H1 (cell line): ENCODE results near the gene SSTR3. TPM values are rescaled to one million over a fixed set of nuclear protein-coding genes. Genes with fewer than 3 reads are reported as not detected.

Source experiments
- CTCF ChIA-PET: fragments of 300-600 bp; sonication (Branson Sonifier 250); formaldehyde crosslinking; loops from one replicate; lab custom pipeline; 2021; ENCODE audit not compliant: partially characterized antibody; lab: Charles Lee
- POLR2A ChIA-PET: fragments of 300-600 bp; sonication (Branson Sonifier 250); formaldehyde crosslinking; loops from one replicate; lab custom pipeline; 2021; ENCODE audit warnings: inconsistent platforms; ENCODE audit not compliant: partially characterized antibody; lab: Charles Lee
- DNase-seq, 2 experiments: peaks; one replicate each; pipeline versions ENCODE4 v3.0.0 to v3.0.0-alpha.2; 2010 to 2022; ENCODE audit warnings: low spot score in 2 of 2, low read depth in 1 of 2, mixed read lengths in 1 of 2
- FAIRE-seq: peaks from 2 replicates; lab custom pipeline; 2011; peaks lifted over from hg19 to GRCh38; lab: Jason Lieb, UNC
- H2AFZ ChIP-seq: 2 replicates; pipeline ENCODE4 v1.8.1; 2012; ENCODE audit warnings: low read length, inconsistent platforms
- H2AK5ac ChIP-seq: 2 replicates; pipeline ENCODE4 v1.6.1; 2013; ENCODE audit warnings: low read depth, low read length
- H2BK120ac ChIP-seq: replicated peaks from 2 replicates; pipeline ENCODE3; 2013; ENCODE audit warnings: low read depth, low read length, inconsistent platforms
- H2BK12ac ChIP-seq: 2 replicates; pipeline ENCODE4 v1.6.1; 2013; ENCODE audit warnings: low read depth, low read length
- H2BK15ac ChIP-seq: 2 replicates; pipeline ENCODE4 v1.6.1; 2013; ENCODE audit warnings: low read length
- H2BK20ac ChIP-seq: 2 replicates; pipeline ENCODE4 v1.6.1; 2013; ENCODE audit warnings: low read length
- H2BK5ac ChIP-seq: 2 replicates; pipeline ENCODE4 v1.6.1; 2013; ENCODE audit warnings: low read depth, low read length
- H3K14ac ChIP-seq: 2 replicates; pipeline ENCODE4 v1.6.1; 2013; ENCODE audit warnings: inconsistent platforms; ENCODE audit not compliant: insufficient read length
- H3K18ac ChIP-seq: 2 replicates; pipeline ENCODE4 v1.6.1; 2013; ENCODE audit warnings: low read length; ENCODE audit errors: extremely low read depth
- H3K23ac ChIP-seq: 2 replicates; pipeline ENCODE4 v1.6.1; 2013; ENCODE audit warnings: inconsistent platforms; ENCODE audit not compliant: insufficient read length
- H3K23me2 ChIP-seq: 2 replicates; pipeline ENCODE4 v1.6.1; 2013; ENCODE audit warnings: low read depth, low read length
- H3K27ac ChIP-seq: 2 replicates; pipeline ENCODE4 v1.6.1; 2011; ENCODE audit warnings: low read depth, low read length, inconsistent platforms
- H3K27me3 ChIP-seq, 4 experiments: replicated peaks in 1 of 4; 1 replicate in 1 of 4; 2 replicates in 3 of 4; pipeline versions ENCODE4 v1.6.1 to v1.8.1; 2011 to 2013; ENCODE audit warnings: low read length in 3 of 4, mild to moderate bottlenecking in 3 of 4, inconsistent platforms in 2 of 4, mixed read lengths in 2 of 4, moderate library complexity in 1 of 4; ENCODE audit not compliant: control insufficient read depth in 3 of 4, insufficient read depth in 3 of 4; ENCODE audit errors: extremely low read depth in 1 of 4
- H3K36me3 ChIP-seq, 4 experiments: 2 replicates each; pipeline versions ENCODE4 v1.6.1 to v1.8.1; 2011 to 2013; ENCODE audit warnings: mild to moderate bottlenecking in 4 of 4, low read length in 3 of 4, moderate library complexity in 2 of 4, control low read depth in 1 of 4, inconsistent platforms in 1 of 4; ENCODE audit not compliant: insufficient read depth in 4 of 4, control insufficient read depth in 2 of 4
- H3K4ac ChIP-seq: replicated peaks from 2 replicates; pipeline ENCODE3; 2013; ENCODE audit warnings: low read length, low read depth, mixed read lengths, inconsistent platforms; ENCODE audit not compliant: insufficient read length
- H3K4me1 ChIP-seq, 4 experiments: replicated peaks in 1 of 4; 1 replicate in 1 of 4; 2 replicates in 3 of 4; pipeline versions ENCODE4 v1.6.1 to v1.8.1; 2011 to 2013; ENCODE audit warnings: low read length in 3 of 4, inconsistent platforms in 2 of 4, mixed read lengths in 1 of 4; ENCODE audit not compliant: insufficient read depth in 4 of 4, control insufficient read depth in 3 of 4
- H3K4me2 ChIP-seq, 2 experiments: 2 replicates each; pipeline versions ENCODE4 v1.6.1 to v1.8.1; 2011 to 2013; ENCODE audit warnings: low read depth in 2 of 2, low read length in 2 of 2, control low read depth in 1 of 2, inconsistent platforms in 1 of 2, mild to moderate bottlenecking in 1 of 2; ENCODE audit not compliant: insufficient read depth in 1 of 2
- H3K4me3 ChIP-seq, 4 experiments: fragments of 200-600, 300-600 bp in 1 of 4; sonication (generic), shearing (Covaris generic), sonication (Bioruptor Twin) in 1 of 4; 2 replicates each; pipeline versions ENCODE4 v1.5.1 to v1.8.1; 2011 to 2016; ENCODE audit warnings: low read length in 4 of 4, low read depth in 3 of 4, control low read depth in 2 of 4, inconsistent platforms in 2 of 4, mild to moderate bottlenecking in 2 of 4, mixed read lengths in 1 of 4, moderate library complexity in 1 of 4; ENCODE audit not compliant: insufficient read depth in 2 of 4; ENCODE audit errors: extremely low read depth in 1 of 4
- H3K56ac ChIP-seq: replicated peaks from 2 replicates; pipeline ENCODE3; 2013; ENCODE audit warnings: low read depth, mild to moderate bottlenecking, mixed read lengths, low read length, inconsistent platforms; ENCODE audit not compliant: insufficient read length
- H3K79me1 ChIP-seq: 2 replicates; pipeline ENCODE4 v1.6.1; 2013; ENCODE audit warnings: low read depth, low read length, control low read depth
- H3K79me2 ChIP-seq, 2 experiments: 2 replicates each; pipeline versions ENCODE4 v1.6.1 to v1.8.1; 2012 to 2013; ENCODE audit warnings: low read length in 2 of 2, mild to moderate bottlenecking in 2 of 2, inconsistent platforms in 1 of 2; ENCODE audit not compliant: insufficient read depth in 2 of 2, control insufficient read depth in 1 of 2
- H3K9ac ChIP-seq, 4 experiments: replicated peaks in 1 of 4; 1 replicate in 1 of 4; 2 replicates in 3 of 4; pipeline versions ENCODE4 v1.6.1 to v1.8.1; 2011 to 2013; ENCODE audit warnings: low read depth in 3 of 4, low read length in 3 of 4, control low read depth in 2 of 4, mild to moderate bottlenecking in 2 of 4, moderate library complexity in 2 of 4, inconsistent platforms in 1 of 4; ENCODE audit errors: extremely low read depth in 1 of 4
- H3K9me3 ChIP-seq, 2 experiments: 2 replicates each; pipeline versions ENCODE4 v1.6.1 to v1.8.1; 2012 to 2013; ENCODE audit warnings: mild to moderate bottlenecking in 2 of 2, moderate library complexity in 2 of 2, control low read depth in 1 of 2, inconsistent platforms in 1 of 2, low read depth in 1 of 2, low read length in 1 of 2, mixed read lengths in 1 of 2; ENCODE audit not compliant: insufficient read depth in 2 of 2
- H4K20me1 ChIP-seq, 2 experiments: replicated peaks in 1 of 2; 2 replicates each; pipeline versions ENCODE3 to v1.8.1; 2011 to 2013; ENCODE audit warnings: inconsistent platforms in 2 of 2, low read length in 2 of 2, mild to moderate bottlenecking in 1 of 2; ENCODE audit not compliant: insufficient read depth in 2 of 2, control insufficient read depth in 1 of 2
- H4K5ac ChIP-seq: 2 replicates; pipeline ENCODE4 v1.6.1; 2013; ENCODE audit warnings: low read length, low read depth, mixed read lengths, inconsistent platforms; ENCODE audit not compliant: insufficient read length
- H4K8ac ChIP-seq: 2 replicates; pipeline ENCODE4 v1.8.0; 2013; ENCODE audit warnings: mild to moderate bottlenecking, moderate library complexity, low read length, inconsistent platforms; ENCODE audit not compliant: insufficient read depth; ENCODE audit errors: extremely low read depth
- H4K91ac ChIP-seq: replicated peaks from 2 replicates; pipeline ENCODE3; 2013; ENCODE audit warnings: low read length, mixed read lengths, inconsistent platforms; ENCODE audit not compliant: insufficient read length
- CBX8 ChIP-seq: fragments of 300-800, 300-1000 bp; sonication (generic); IDR thresholded peaks from 2 replicates; pipeline ENCODE4 v1.7.1; 2016; ENCODE audit warnings: low read depth, low read length, borderline replicate concordance
- EGR1 ChIP-seq: IDR thresholded peaks from 2 replicates; pipeline ENCODE4 v1.6.1; 2011; ENCODE audit warnings: low read depth, low read length, borderline replicate concordance
- EZH2 ChIP-seq: fragments of 200-600 bp; sonication (generic); IDR thresholded peaks from 2 replicates; pipeline ENCODE4 v1.7.1; 2012; ENCODE audit warnings: low read depth, mild to moderate bottlenecking, moderate library complexity, low read length, inconsistent platforms; ENCODE audit not compliant: severe bottlenecking
- JUND ChIP-seq: IDR thresholded peaks from 2 replicates; pipeline ENCODE4 v1.6.1; 2011; ENCODE audit warnings: mild to moderate bottlenecking, improper control_type of control experiment, low read length
- RAD21 ChIP-seq, 2 experiments: IDR thresholded peaks in 1 of 2; conservative IDR thresholded peaks in 1 of 2; 2 replicates each; pipeline ENCODE4 v1.6.1; 2011; ENCODE audit warnings: low read depth in 2 of 2, low read length in 2 of 2, improper control_type of control experiment in 1 of 2, inconsistent platforms in 1 of 2, mild to moderate bottlenecking in 1 of 2, moderate library complexity in 1 of 2
- WGBS, 2 experiments: shearing (Covaris generic) in 1 of 2; methylation state at CpG; one replicate each; pipeline versions ENCODE4 v1.1.6 to v1.1.7; 2013 to 2015; ENCODE audit warnings: low lambda C conversion rate in 2 of 2, mixed read lengths in 2 of 2, inconsistent platforms in 1 of 2, low coverage in 1 of 2, missing lambda C conversion rate in 1 of 2; ENCODE audit not compliant: insufficient replicate concordance in 2 of 2, insufficient coverage in 1 of 2, insufficient read length in 1 of 2; ENCODE audit errors: extremely low coverage in 1 of 2, missing lambda C conversion rate in 1 of 2; 5-methylcytosine and 5-hydroxymethylcytosine counted together
- polyA plus RNA-seq, 7 experiments: library from polyadenylated mRNA; depleted of rRNA in 3 of 7; stranded (reverse) in 5 of 7; unstranded in 2 of 7; fragments of >200 nt in 5 of 7; fragments of 200-250 nt in 2 of 7; gene quantifications; 1 replicate in 5 of 7; 2 replicates in 1 of 7; 4 replicates in 1 of 7; pipeline versions ENCODE4 v1.2.1 to v1.2.3, GENCODE V29; 2011 to 2013; ENCODE audit warnings: missing spikeins in 2 of 7, mixed read lengths in 2 of 7
- total RNA-seq: library from RNA; stranded (reverse); fragmentation: NEBNext Ultra II Directional; extraction: Animal tissue kit (Norgen Biotek cat#: 25700); gene quantifications from 2 replicates; pipeline ENCODE4 v1.2.1, GENCODE V29; 2021
- TF ChIP-seq, protein P1 (sequence below), 3 experiments: IDR thresholded peaks; 1 replicate in 2 of 3; 2 replicates in 1 of 3; pipeline versions ENCODE4 v1.5.1 to v1.6.1; 2011; ENCODE audit warnings: low read length in 3 of 3, mild to moderate bottlenecking in 3 of 3, inconsistent platforms in 2 of 3, low read depth in 1 of 3, moderate library complexity in 1 of 3; ENCODE audit not compliant: insufficient read depth in 1 of 3; ENCODE audit errors: control extremely low read depth in 1 of 3
- TF ChIP-seq, protein P2 (sequence below): IDR thresholded peaks from 2 replicates; pipeline ENCODE4 v1.6.1; 2011; ENCODE audit warnings: low read length, improper control_type of control experiment

The SSTR3 gene
- total and polyA plus RNA-seq, 2 of the 8 experiments (the other 6 are each of a cell fraction or from before 2014, with no cell fraction given) = 0.22 to 0.77 TPM

DNA sequence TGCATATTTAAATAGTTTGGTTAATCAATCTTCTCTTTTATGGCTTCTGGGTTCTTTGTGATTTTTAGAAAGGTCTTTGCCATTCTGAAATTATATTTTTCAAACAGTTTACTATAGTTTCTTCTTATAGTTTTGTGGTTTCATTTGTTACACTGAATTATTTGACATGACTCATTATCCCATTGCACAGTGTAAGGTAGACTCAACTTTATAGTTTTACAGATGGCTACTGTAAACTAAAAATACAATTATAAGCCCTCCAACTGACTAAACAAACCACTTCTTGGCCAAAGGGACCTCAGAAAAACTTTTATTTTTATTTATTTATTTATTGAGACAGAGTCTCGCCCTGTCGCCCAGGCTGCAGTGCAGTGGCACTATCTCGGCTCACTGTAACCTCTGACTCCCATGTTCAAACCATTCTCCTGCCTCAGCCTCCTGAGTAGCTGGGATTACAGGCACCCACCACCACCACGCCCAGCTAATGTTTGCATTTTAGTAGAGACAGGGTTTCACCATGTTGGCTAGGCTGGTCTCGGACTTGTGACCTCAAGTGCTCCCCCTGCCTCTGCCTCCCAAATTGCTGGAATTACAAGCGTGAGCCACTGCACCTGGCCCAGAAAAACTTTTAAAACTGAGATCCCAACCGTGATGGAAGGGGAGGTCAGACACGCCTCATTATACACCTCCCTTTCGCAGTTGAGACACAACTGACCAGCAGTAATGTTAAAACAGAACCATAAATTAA, 45.9 kb upstream of the SSTR3 start:
- CTCF ChIA-PET = interaction anchor here (0.5 to 5.9 kb wide), 23 partner anchors 9 to 748 kb away, joined by 3 to 97 read pairs (median 7); partner anchors contain the start of gene RAC2
- 81% methylated on average over 9 of the region's 9 CpGs; no CpG with 5 or more reads in 1 of the 2 experiments for WGBS, 2 experiments
- no peak for FAIRE-seq

More for the DNA sequence above, 45.9 kb upstream of the SSTR3 start:
- Histone ChIP-seq H2BK5ac (peak overlapping the region; percentile 2; the same call in 1 of the 2 replicates), H4K91ac (no peak overlapping the region), H3K14ac (no peak overlapping the region), H2AK5ac (no peak overlapping the region), H3K27ac (no peak overlapping the region), H2BK12ac (peak overlapping the region; percentile 53; the same call in 1 of the 2 replicates), H2BK15ac (no peak overlapping the region), H3K36me3 (no peaks in the 10 kb centered on the region), H2BK20ac (no peak overlapping the region), H3K79me2 (no peaks in the 10 kb centered on the region), H3K23me2 (no peaks in the 10 kb centered on the region; the same call in 1 of the 2 replicates), H3K4me3 (no peak overlapping the region), H3K9me3 (no peaks in the 10 kb centered on the region), H3K18ac (no peak overlapping the region), H4K5ac (no peak overlapping the region), H3K4ac (no peak overlapping the region), H3K56ac (no peak overlapping the region), H3K23ac (no peak overlapping the region), H2AFZ (no peak overlapping the region), H4K20me1 (no peaks in the 10 kb centered on the region), H3K4me2 (no peak overlapping the region; a peak in 1 of 4 replicates), H3K27me3 (peaks cover 0 to 12% (median 7%) of the 10 kb centered on the region in 4 experiments; a peak in 2 of 7 replicates), H3K4me1 (peaks cover 4 to 12% (median 5%) of the 10 kb centered on the region in 4 experiments), H3K79me1 (no peaks in the 10 kb centered on the region), H2BK120ac (no peak overlapping the region), H3K9ac (no peak overlapping the region), H4K8ac (no peak overlapping the region)
- DNase-seq = no peak
- POLR2A ChIA-PET = no interaction called here
- TF ChIP-seq EZH2 (no peak), EGR1 (no peak), JUND (no peak), RAD21 (IDR thresholded peaks at IDR 0.05 in 1 of 2, conservative IDR thresholded peaks at IDR 0.05 in 1 of 2; ENCODE audit: low read depth in 2 of 2, low read length in 2 of 2) (peak in 1 of 2 experiments; percentile 18; a peak in 2 of 4 replicates), CBX8 (no peak)
- TF ChIP-seq, protein P1, sequence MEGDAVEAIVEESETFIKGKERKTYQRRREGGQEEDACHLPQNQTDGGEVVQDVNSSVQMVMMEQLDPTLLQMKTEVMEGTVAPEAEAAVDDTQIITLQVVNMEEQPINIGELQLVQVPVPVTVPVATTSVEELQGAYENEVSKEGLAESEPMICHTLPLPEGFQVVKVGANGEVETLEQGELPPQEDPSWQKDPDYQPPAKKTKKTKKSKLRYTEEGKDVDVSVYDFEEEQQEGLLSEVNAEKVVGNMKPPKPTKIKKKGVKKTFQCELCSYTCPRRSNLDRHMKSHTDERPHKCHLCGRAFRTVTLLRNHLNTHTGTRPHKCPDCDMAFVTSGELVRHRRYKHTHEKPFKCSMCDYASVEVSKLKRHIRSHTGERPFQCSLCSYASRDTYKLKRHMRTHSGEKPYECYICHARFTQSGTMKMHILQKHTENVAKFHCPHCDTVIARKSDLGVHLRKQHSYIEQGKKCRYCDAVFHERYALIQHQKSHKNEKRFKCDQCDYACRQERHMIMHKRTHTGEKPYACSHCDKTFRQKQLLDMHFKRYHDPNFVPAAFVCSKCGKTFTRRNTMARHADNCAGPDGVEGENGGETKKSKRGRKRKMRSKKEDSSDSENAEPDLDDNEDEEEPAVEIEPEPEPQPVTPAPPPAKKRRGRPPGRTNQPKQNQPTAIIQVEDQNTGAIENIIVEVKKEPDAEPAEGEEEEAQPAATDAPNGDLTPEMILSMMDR (IDR thresholded peaks at IDR 0.05; ENCODE audit: control extremely low read depth in 1 of 3, insufficient read depth in 1 of 3, low read depth in 1 of 3, low read length in 3 of 3) = peak in 2 of 3 experiments; percentile 21 to 22; a peak in 3 of 4 replicates
- TF ChIP-seq, protein P2, sequence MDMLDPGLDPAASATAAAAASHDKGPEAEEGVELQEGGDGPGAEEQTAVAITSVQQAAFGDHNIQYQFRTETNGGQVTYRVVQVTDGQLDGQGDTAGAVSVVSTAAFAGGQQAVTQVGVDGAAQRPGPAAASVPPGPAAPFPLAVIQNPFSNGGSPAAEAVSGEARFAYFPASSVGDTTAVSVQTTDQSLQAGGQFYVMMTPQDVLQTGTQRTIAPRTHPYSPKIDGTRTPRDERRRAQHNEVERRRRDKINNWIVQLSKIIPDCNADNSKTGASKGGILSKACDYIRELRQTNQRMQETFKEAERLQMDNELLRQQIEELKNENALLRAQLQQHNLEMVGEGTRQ = no peak
